HepG2 (cell line): ENCODE data around the gene PPARA. TPM values are rescaled to one million over a fixed set of nuclear protein-coding genes. Genes with fewer than 3 reads are reported as not detected.

Experiments used
- ARNT ChIP-seq: fragments of 450-650 bp; IDR thresholded peaks from 2 replicates; pipeline ENCODE4 v1.6.1; 2017
- BHLHE40 ChIP-seq: IDR thresholded peaks from 2 replicates; pipeline ENCODE4 v1.6.1; 2011; ENCODE audit warnings: low read length, improper control_type of control experiment
- CERS6 ChIP-seq: sonication (generic); formaldehyde crosslinking; IDR thresholded peaks from 2 replicates; pipeline ENCODE4 v1.5.0; 2020; ENCODE audit warnings: missing genetic modification reagents
- CREB1 ChIP-seq, 2 experiments: fragments of 450-650 bp in 1 of 2; IDR thresholded peaks; 2 replicates each; pipeline ENCODE4 v1.6.1; 2016 to 2017; ENCODE audit warnings: control low read depth in 1 of 2, mild to moderate bottlenecking in 1 of 2, missing compliant biosample characterization in 1 of 2, missing genetic modification characterization in 1 of 2
- GATAD2A ChIP-seq: IDR thresholded peaks from 2 replicates; pipeline ENCODE4 v1.6.1; 2016
- HBP1 ChIP-seq: IDR thresholded peaks from 2 replicates; pipeline ENCODE4 v1.6.1; 2016; ENCODE audit warnings: low read depth, control low read depth
- HDAC6 ChIP-seq: fragments of 200-600 bp; sonication (generic); IDR thresholded peaks from 2 replicates; pipeline ENCODE4 v1.7.0; 2017; ENCODE audit warnings: mild to moderate bottlenecking, antibody characterized with exemption, low read length, low read depth
- HMGA1 ChIP-seq: sonication (generic); formaldehyde crosslinking; conservative IDR thresholded peaks from 2 replicates; pipeline ENCODE4 v1.4.0; 2020; ENCODE audit warnings: missing genetic modification reagents
- HNF1A ChIP-seq, 2 experiments: sonication (generic) in 1 of 2; formaldehyde crosslinking in 1 of 2; IDR thresholded peaks; 2 replicates each; pipeline versions ENCODE4 v1.4.0 to v1.6.1; 2016 to 2020; ENCODE audit warnings: borderline replicate concordance in 1 of 2, low read depth in 1 of 2, mild to moderate bottlenecking in 1 of 2, missing genetic modification reagents in 1 of 2
- HNF1B ChIP-seq: sonication (generic); formaldehyde crosslinking; IDR thresholded peaks from 2 replicates; pipeline ENCODE4 v1.5.1; 2020; ENCODE audit warnings: mild to moderate bottlenecking, moderate library complexity, missing genetic modification reagents
- JDP2 ChIP-seq: sonication (generic); formaldehyde crosslinking; IDR thresholded peaks from 2 replicates; pipeline ENCODE4 v1.8.1; 2022; ENCODE audit warnings: missing genetic modification reagents, borderline replicate concordance
- RXRA ChIP-seq: sonication (generic); formaldehyde crosslinking; IDR thresholded peaks from 2 replicates; pipeline ENCODE4 v1.5.1; 2020; ENCODE audit warnings: missing genetic modification reagents
- SUZ12 ChIP-seq: fragments of 150-350 bp; IDR thresholded peaks from 2 replicates; pipeline ENCODE4 v1.6.1; 2014; ENCODE audit warnings: low read depth, low read length
- THYN1 ChIP-seq: sonication (generic); formaldehyde crosslinking; IDR thresholded peaks from 2 replicates; pipeline ENCODE4 v1.8.1; 2023; ENCODE audit warnings: low read depth, mild to moderate bottlenecking, moderate library complexity, missing genetic modification reagents, borderline replicate concordance
- ZEB1 ChIP-seq: IDR thresholded peaks from 2 replicates; pipeline ENCODE4 v1.6.1; 2012; ENCODE audit warnings: mild to moderate bottlenecking, low read depth, inconsistent platforms; ENCODE audit not compliant: insufficient replicate concordance
- ZFY ChIP-seq: sonication (generic); formaldehyde crosslinking; IDR thresholded peaks from 2 replicates; pipeline ENCODE4 v1.4.0; 2020; ENCODE audit warnings: missing genetic modification reagents
- ZNF18 ChIP-seq: sonication (generic); formaldehyde crosslinking; IDR thresholded peaks from 2 replicates; pipeline ENCODE4 v1.8.0; 2022; ENCODE audit warnings: mild to moderate bottlenecking, missing genetic modification reagents; ENCODE audit not compliant: insufficient replicate concordance
- ZNF232 ChIP-seq: sonication (generic); formaldehyde crosslinking; IDR thresholded peaks from 2 replicates; pipeline ENCODE4 v1.4.0; 2020; ENCODE audit warnings: missing genetic modification reagents, borderline replicate concordance
- ZNF256 ChIP-seq: sonication (generic); formaldehyde crosslinking; conservative IDR thresholded peaks from 2 replicates; pipeline ENCODE4 v1.4.0; 2020; ENCODE audit warnings: missing genetic modification reagents
- ZNF580 ChIP-seq: IDR thresholded peaks from 2 replicates; pipeline ENCODE4 v1.6.1; 2016; ENCODE audit warnings: low read depth, borderline replicate concordance
- polyA plus RNA-seq, 8 experiments: library from polyadenylated mRNA; depleted of rRNA in 3 of 8; stranded (reverse) in 7 of 8; unstranded in 1 of 8; fragments of >200 nt; fragmentation: Illumina TruSeq in 4 of 8; extraction: Trizol in 4 of 8; gene quantifications; 2 replicates each; pipeline versions ENCODE4 v1.2.1 to v1.2.3, GENCODE V29; 2011 to 2016; ENCODE audit warnings: low read depth in 4 of 8, missing spikeins in 1 of 8, mixed read lengths in 1 of 8; ENCODE audit not compliant: insufficient read depth in 1 of 8
- total RNA-seq, 5 experiments: library from RNA; depleted of rRNA; stranded (reverse); fragments of >200 nt; fragmentation: Illumina TruSeq; extraction: Trizol; gene quantifications; 2 replicates each; pipeline ENCODE4 v1.2.3, GENCODE V29; 2016; ENCODE audit warnings: low read depth in 1 of 5

The PPARA gene
- total and polyA plus RNA-seq, 2 of the 13 experiments (the other 11 are each of a cell fraction or from before 2014, with no cell fraction given), result 18.2 to 24.7 TPM

GRCh38 chr22:46139895-46140350, 10.4 kb upstream of the PPARA start (continued):
- no peak for TF ChIP-seq HBP1 (CRISPR knock-in tag)
- no peak for TF ChIP-seq HNF1A (IDR thresholded peaks at IDR 0.05; ENCODE audit: low read depth)
- TF ChIP-seq HNF1A (CRISPR knock-in tag; IDR thresholded peaks at IDR 0.05; ENCODE audit: borderline replicate concordance), result peak; percentile 48; the same call in 1 of the 2 replicates
- no peak for TF ChIP-seq ZNF18
- TF ChIP-seq ZEB1, result no peak
- TF ChIP-seq ZNF256 (CRISPR knock-in tag), result no peak
- TF ChIP-seq ZFY (CRISPR knock-in tag), result peak; percentile 85
- TF ChIP-seq RXRA (CRISPR knock-in tag), result peak; percentile 30; the same call in 1 of the 2 replicates
- no peak for TF ChIP-seq ZNF580
- TF ChIP-seq BHLHE40, result peak; percentile 84
- peak; percentile 56 for TF ChIP-seq GATAD2A
- TF ChIP-seq THYN1 (CRISPR knock-in tag), result no peak
- no peak for TF ChIP-seq CERS6
- no peak for TF ChIP-seq HDAC6
- TF ChIP-seq HNF1B (CRISPR knock-in tag), result no peak; the same call in 1 of the 2 replicates
- no peak for TF ChIP-seq HMGA1 (CRISPR knock-in tag)
- no peak for TF ChIP-seq ARNT
- TF ChIP-seq CREB1 (IDR thresholded peaks at IDR 0.05), result no peak
- no peak for TF ChIP-seq CREB1 (CRISPR knock-in tag; IDR thresholded peaks at IDR 0.05)
- no peak for TF ChIP-seq JDP2 (CRISPR knock-in tag)
- no peak for TF ChIP-seq SUZ12
- TF ChIP-seq ZNF232 (CRISPR knock-in tag), result no peak
